DOHH2 (cell line): ENCODE results near the gene PASK.

Experiments used
- CTCF ChIP-seq: fragments of 200-600 bp; sonication (generic); IDR thresholded peaks from one replicate; pipeline ENCODE4 v1.5.1; 2014; ENCODE audit warnings: antibody characterized with exemption, mild to moderate bottlenecking, low read depth, low read length; ENCODE audit not compliant: poor library complexity, severe bottlenecking
- EZH2phosphoT487 ChIP-seq: fragments of 200-600 bp; sonication (generic); IDR thresholded peaks from 2 replicates; pipeline ENCODE4 v1.6.1; 2017; ENCODE audit warnings: borderline replicate concordance, mild to moderate bottlenecking, antibody characterized with exemption, low read length, moderate library complexity, mixed read lengths

- TF ChIP-seq CTCF (no peak), EZH2phosphoT487 (no peak)
These were observed 13.1 kb downstream of the PASK start for GRCh38 chr2:241136191-241136590.
